BE2C (cell line): Measurements from ENCODE around the gene ELFN1.

Source experiments
- DNase-seq: peaks from one replicate; pipeline ENCODE4 v3.0.0-alpha.2; 2020
- H3K27me3 ChIP-seq: fragments of 250-450 bp; sonication (Bioruptor Pico); 2 replicates; pipeline ENCODE4 v1.5.1; 2020; ENCODE audit warnings: mild to moderate bottlenecking
- H3K36me3 ChIP-seq: fragments of 250-450 bp; sonication (Bioruptor Pico); 2 replicates; pipeline ENCODE4 v1.5.1; 2020; ENCODE audit warnings: mild to moderate bottlenecking
- H3K4me1 ChIP-seq: fragments of 250-450 bp; sonication (Bioruptor Pico); 2 replicates; pipeline ENCODE4 v1.5.1; 2020
- H3K4me3 ChIP-seq: 2 replicates; pipeline ENCODE4 v1.5.1; 2011; ENCODE audit warnings: low read depth, low read length
- H3K9me3 ChIP-seq: fragments of 250-450 bp; sonication (Bioruptor Pico); 2 replicates; pipeline ENCODE4 v1.5.1; 2020
- TF ChIP-seq, protein P1 (sequence below): IDR thresholded peaks from 2 replicates; pipeline ENCODE4 v1.5.1; 2012; ENCODE audit warnings: mild to moderate bottlenecking, low read depth, low read length

The ELFN1 gene

DNA sequence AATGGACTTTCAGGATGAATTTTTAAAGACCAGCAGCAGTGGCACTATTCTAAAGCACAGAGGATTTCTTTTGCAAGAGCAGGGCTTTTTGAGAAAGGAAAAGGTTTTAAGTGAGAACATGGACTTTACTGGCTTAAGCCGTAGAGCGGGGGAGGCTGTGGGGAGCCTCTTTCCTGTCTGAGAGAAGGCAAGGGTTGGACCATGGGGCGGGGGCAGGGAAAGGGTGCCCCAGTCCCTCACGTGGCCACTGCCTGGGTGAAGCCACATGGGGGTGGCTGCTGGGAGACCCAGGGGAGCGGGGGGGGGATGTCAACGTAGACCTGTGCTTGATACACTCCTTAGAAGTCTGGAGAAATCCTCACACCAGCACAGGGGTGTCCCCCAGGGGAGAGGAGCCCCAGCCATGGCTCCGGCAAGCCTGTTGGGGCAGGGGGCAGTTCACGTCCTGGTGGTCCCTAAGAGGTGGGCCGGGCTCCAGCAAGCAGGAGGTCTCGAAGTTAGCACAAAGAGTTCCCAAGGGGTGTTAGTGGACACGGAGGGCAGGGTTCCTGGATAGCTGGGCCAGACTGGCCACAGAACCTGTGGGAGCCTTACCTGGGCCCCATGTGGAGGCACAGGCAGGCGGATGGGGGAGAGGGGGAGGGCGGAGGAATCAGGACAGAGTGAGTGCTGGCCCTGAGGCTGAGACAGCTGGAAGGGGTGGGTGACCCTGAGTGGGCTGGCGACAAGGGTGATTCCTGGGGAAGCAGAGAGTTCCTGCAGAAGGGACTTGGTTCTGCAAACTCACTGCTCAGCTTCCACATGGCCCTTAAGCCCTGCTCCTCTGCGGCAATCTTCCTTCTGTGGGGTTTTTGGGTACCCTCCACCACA lies 36.9 kb upstream of the ELFN1 start:
- H3K36me3 ChIP-seq, result no peaks in the 10 kb centered on the region
- no peaks in the 10 kb centered on the region; the same call in 1 of the 2 replicates for H3K27me3 ChIP-seq
- TF ChIP-seq, protein P1, sequence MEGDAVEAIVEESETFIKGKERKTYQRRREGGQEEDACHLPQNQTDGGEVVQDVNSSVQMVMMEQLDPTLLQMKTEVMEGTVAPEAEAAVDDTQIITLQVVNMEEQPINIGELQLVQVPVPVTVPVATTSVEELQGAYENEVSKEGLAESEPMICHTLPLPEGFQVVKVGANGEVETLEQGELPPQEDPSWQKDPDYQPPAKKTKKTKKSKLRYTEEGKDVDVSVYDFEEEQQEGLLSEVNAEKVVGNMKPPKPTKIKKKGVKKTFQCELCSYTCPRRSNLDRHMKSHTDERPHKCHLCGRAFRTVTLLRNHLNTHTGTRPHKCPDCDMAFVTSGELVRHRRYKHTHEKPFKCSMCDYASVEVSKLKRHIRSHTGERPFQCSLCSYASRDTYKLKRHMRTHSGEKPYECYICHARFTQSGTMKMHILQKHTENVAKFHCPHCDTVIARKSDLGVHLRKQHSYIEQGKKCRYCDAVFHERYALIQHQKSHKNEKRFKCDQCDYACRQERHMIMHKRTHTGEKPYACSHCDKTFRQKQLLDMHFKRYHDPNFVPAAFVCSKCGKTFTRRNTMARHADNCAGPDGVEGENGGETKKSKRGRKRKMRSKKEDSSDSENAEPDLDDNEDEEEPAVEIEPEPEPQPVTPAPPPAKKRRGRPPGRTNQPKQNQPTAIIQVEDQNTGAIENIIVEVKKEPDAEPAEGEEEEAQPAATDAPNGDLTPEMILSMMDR, result no peak
- no peak for DNase-seq
- H3K9me3 ChIP-seq, result no peaks in the 10 kb centered on the region
- H3K4me1 ChIP-seq, result no peaks in the 10 kb centered on the region
- H3K4me3 ChIP-seq, result no peak overlapping the region

DNA sequence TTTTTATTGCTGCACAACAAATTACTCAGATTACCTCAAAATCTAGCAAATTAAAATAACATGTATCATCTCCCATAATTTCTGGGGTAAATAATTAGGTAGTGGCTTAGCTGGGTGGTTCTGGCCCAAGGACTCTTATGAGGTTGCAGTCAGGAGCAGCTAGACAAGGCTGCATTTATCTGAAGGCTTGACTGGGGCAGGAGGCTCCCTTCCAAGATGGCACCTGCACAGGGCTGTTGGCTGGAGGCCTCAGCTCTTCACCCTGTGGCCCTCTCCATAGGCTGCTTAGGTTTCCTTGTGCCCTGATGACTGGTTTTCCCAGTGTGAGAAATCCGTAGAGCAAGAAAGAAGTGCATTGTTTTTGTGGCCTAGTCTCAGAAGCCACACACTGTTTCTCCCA lies 34.7 kb upstream of the ELFN1 start:
- TF ChIP-seq, protein P1, result no peak
- DNase-seq, result no peak
- H3K4me3 ChIP-seq, result no peak overlapping the region
- no peaks in the 10 kb centered on the region; the same call in 1 of the 2 replicates for H3K27me3 ChIP-seq
- H3K9me3 ChIP-seq, result no peaks in the 10 kb centered on the region
- H3K36me3 ChIP-seq, result no peaks in the 10 kb centered on the region
- H3K4me1 ChIP-seq, result no peaks in the 10 kb centered on the region; the same call in 1 of the 2 replicates

DNA sequence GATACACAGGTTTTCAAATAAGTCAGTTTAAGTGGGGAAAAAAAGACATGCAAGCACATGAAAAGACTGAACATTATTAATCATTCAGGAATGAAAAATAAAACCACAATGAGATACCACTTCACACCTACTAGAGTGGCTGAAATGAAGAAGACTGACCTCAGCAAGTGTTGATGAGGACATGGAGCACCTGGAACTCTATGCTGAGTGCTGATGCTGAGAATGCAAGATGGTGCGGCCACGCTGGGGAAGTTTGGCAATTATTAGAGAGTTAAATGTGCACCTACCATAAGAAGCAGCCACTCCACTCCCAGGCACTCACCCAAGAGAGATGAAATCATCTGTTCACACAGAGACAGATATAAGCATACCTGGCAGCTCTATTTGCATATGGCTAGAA lies 32.9 kb upstream of the ELFN1 start:
- Histone ChIP-seq H3K4me1 (no peaks in the 10 kb centered on the region; the same call in 1 of the 2 replicates), H3K27me3 (no peaks in the 10 kb centered on the region; the same call in none of the 2 replicates), H3K4me3 (no peak overlapping the region), H3K9me3 (no peaks in the 10 kb centered on the region), H3K36me3 (no peaks in the 10 kb centered on the region)
- no peak for DNase-seq
- TF ChIP-seq, protein P1, result no peak

DNA sequence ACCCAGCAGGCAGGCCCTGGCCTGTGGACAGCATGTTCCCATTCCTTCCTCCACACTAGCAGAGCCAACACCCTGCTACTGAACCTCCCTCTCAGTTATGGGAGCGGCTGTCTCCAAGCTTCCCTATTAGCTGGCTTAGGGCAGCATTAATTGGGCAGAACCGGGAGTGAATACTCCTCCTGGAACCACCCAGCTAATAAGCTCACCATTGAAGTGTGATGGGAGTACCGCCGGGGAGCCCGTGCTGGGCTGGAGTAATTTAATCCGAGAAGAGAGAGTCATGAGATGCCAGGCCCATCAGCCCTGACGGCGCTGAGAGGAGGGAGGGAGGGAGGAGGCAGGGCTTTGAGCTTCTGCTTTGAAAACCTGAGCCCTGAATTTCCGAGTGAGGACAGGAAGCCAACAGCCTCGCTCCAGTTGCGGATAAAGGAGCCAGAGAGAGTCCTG lies 31.8 kb upstream of the ELFN1 start:
- Histone ChIP-seq H3K9me3 (no peaks in the 10 kb centered on the region), H3K4me1 (no peaks in the 10 kb centered on the region; the same call in 1 of the 2 replicates), H3K27me3 (no peaks in the 10 kb centered on the region; the same call in none of the 2 replicates), H3K4me3 (no peak overlapping the region), H3K36me3 (no peaks in the 10 kb centered on the region)
- no peak for DNase-seq
- TF ChIP-seq, protein P1, result no peak

DNA sequence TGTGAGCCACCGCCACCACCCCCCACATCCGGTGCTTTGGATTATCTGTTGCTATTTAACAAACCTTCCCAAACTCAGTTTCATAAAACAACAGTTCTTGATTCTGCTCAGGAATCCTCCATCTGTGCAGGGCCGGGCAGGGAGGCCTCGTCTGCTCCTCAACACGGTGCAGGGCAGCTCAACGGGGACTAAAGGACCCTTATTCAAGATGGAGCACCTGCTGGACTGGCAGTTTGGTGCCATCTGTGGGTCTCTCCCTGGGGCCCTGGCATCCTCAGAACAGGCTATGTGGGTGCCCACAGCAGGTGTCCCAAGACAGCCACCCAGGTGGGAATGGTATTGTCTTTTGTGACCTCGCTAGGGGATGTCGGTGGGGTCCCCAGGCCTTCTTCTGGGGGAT lies 31.0 kb upstream of the ELFN1 start:
- Histone ChIP-seq H3K4me1 (no peaks in the 10 kb centered on the region; the same call in 1 of the 2 replicates), H3K9me3 (no peaks in the 10 kb centered on the region), H3K27me3 (no peaks in the 10 kb centered on the region; the same call in none of the 2 replicates), H3K36me3 (no peaks in the 10 kb centered on the region), H3K4me3 (no peak overlapping the region)
- no peak for DNase-seq
- TF ChIP-seq, protein P1, result no peak

DNA sequence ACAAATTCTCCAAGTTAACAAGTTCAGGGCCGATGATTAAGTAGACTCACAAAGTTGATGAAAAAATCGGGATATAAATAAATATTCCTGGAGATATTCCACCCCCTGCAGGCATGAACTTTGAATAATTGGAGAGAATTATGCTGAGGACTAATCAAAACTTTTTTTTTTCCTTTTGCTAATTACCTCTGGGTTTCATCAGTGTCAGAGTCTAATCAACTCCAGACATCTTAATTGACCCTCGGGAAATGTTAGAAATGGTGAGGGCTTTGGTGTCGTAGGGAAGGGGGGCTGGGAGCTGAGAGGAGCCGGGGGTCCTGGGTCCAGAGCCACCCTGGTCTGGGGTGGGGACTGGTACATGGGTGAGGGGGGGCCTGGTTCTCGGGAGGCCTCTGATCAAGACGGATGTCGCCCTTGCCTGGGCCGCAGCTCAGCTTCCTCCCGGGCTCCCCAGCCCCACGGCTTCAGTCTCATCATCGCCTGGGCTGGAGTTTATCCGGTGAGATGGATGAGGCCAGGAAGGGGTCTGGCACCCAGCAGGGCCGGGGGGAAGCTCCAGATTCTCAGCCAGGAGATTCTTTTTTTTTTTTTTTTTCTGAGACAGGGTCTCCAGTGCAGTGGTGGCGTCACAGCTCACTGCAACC lies 30.4 kb upstream of the ELFN1 start:
- Histone ChIP-seq H3K36me3 (no peaks in the 10 kb centered on the region), H3K9me3 (no peaks in the 10 kb centered on the region), H3K4me1 (no peaks in the 10 kb centered on the region; the same call in 1 of the 2 replicates), H3K27me3 (no peaks in the 10 kb centered on the region; the same call in none of the 2 replicates), H3K4me3 (no peak overlapping the region)
- DNase-seq, result peak; percentile 46
- TF ChIP-seq, protein P1, result no peak
